NCI-H2107 treated with DMSO at 0.1 percent for 48 hours (cell line): Measurements from ENCODE around the gene APOBEC3F.
"Not testable (repeated sequence)": the region's sequence is repeated elsewhere in the genome, so short reads cannot be mapped to it uniquely, and the experiment has no call there.

Experiments used
- DNase-seq: peaks from one replicate; lab custom pipeline; 2025; ENCODE audit not compliant: unreplicated experiment; lab: John Stamatoyannopoulos, UW

Gene APOBEC3F

DNA sequence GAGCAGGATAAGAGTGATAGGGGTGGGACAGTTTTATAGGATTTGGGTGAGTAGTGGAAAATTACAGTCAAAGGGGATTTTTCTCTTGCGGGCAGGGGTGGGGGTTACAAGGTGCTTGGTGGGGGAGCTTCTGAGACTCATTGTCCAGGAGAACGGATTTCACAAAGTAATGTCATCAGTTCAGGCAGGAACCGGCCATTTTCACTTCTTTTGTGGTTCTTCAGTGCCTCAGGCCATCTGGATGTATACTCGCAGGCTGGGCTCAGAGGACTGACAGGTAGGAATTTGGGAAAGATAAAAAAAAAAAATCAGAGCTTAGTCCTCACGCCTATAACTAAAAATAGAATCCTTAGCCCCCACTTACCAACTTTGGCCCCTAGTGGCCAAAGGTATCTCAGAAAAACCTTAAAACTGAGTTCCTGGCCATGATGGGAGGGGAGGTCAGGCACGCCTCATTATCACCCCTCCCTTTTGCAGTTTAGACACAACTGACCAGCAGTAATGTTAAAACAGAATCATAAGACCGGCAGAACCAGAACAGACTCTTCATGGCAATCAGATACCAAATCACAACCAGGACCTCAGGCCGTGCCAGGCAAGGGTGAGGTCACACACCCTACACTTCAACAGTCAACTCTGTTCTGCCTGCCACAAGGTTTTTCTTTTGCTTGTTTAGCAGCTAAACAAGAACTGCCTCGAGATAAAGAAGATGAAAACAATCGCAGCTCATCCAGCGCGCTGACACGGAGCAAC, 27.5 kb downstream of the APOBEC3F start:
- DNase-seq, result no peak

DNA sequence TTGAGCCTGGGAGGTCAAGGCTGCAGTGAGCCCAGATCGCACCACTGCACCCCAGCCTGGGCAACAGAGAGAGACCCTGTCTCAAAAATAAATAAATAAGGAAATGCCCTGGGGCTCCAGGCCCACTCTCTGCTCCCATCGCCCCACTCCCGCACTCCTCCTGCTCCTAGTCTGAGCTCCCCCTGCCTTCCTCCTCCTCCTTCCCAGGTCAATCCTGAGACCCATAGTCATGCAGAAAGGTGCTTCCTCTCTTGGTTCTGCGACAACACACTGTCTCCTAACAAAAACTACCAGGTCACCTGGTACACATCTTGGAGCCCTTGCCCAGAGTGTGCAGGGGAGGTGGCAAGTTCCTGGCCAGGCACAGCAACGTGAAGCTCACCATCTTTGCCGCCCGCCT, 29.5 kb downstream of the APOBEC3F start:
- DNase-seq, result no peak

GRCh38 chr22:39072581-39072981, 31.9 kb downstream of the APOBEC3F start:
- DNase-seq, result not testable (repeated sequence)

DNA sequence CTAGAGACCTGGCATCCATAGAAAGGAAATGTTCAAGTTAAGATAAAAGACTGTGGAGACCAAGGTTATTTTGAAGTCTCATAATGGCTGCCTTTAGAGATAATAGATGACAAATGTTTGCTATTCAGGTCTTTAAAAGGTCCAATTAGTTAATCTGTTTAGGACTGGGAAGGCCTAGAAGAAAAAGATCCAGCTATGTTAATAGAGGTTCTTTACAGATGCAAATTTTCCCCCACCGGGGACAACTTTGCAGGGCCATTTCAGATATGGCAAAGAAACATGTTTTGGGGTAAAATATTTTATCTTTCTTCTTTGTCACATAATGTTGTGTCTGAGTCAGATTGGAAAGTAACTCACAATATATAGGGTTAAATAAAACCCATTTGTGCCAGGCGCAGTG, 33.3 kb downstream of the APOBEC3F start:
- DNase-seq, result no peak

GRCh38 chr22:39076155-39077025, 35.7 kb downstream of the APOBEC3F start:
- DNase-seq, result not testable (repeated sequence)

DNA sequence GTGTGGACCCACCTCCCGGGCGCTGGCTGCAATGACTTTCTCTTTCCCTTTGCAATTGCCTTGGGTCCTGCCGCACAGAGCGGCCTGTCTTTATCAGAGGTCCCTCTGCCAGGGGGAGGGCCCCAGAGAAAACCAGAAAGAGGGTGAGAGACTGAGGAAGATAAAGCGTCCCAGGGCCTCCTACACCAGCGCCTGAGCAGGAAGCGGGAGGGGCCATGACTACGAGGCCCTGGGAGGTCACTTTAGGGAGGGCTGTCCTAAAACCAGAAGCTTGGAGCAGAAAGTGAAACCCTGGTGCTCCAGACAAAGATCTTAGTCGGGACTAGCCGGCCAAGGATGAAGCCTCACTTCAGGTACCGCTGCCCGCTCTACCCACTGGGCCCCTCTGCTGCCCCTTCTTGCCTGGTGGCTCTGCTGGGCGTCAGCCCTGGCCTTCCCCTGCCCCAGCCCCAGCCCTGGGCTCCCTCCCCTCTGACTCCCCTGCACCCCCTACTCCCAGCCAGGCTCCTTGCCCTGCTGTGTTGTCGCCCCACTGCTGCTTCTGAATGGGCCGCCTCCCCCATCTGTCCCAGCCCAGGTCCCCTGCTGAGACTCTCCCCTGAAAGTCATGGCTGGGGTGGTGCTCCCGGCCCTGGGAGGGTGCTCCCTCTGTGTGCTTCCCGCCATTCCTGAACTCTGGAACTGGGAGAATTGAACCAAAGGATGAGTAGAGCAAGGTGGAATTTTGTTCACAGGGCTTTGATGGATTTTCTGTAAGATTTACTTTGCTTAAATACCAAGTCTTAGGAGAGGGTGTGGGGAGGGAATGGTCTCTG, 36.6 kb downstream of the APOBEC3F start, which contains the start of gene APOBEC3G:
TSS of gene APOBEC3G (plus strand) at position 250 of the 815 bp plus-strand sequence. CDS start at position 337, 87 bp downstream.
- DNase-seq, result not testable (repeated sequence)

GRCh38 chr22:39077912-39078311, 37.2 kb downstream of the APOBEC3F start:
- DNase-seq, result not testable (repeated sequence)

DNA sequence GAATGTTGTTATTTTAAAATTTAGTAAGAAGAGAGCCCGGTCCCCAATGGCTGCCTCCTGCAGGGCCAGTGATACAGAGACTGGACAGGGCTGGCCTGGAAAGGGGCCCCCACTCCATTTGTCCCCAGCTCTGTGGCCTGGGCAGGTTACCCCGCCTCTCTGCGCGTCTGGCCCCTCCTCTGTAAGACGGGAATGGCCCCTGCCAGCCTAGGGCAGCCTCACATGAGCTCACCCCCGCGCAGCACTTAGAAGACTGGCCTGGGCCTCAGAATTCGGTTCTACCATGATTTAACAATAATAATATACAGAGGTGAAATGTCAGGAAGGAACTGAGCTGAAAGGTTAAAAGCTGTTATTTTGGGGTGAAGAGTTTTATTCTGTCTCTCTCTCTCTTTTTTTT, 37.7 kb downstream of the APOBEC3F start:
- no peak for DNase-seq

DNA sequence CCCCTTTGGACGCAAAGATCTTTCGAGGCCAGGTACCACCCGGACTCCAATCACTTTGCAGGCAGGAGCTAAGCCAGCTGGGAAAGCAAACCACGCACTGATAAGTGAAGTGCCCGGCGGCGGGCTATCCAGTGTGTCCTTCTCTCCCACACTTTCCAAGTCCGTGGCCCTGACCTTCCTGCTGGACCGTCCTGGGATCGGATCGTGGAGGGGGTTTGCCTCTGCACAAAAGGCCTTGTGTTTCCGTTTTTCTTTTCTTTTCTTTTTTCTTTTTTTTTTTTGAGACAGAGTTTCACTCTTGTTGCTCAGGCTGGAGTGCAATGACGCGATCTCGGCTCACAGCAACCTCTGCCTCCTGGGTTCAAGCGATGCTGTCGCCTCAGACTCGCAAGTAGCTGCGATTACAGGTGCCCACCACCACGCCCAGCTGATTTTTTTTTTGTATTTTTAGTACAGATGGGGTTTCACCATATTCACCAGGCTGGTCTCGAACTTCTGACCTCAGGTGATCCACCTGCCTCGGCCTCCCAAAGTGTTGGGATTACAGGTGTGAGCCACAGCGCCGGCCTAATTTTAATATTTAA, 38.5 kb downstream of the APOBEC3F start:
- not testable (repeated sequence) for DNase-seq

- no peak for DNase-seq
Observed at GRCh38 chr22:39080052-39080762, 39.5 kb downstream of the APOBEC3F start.

DNA sequence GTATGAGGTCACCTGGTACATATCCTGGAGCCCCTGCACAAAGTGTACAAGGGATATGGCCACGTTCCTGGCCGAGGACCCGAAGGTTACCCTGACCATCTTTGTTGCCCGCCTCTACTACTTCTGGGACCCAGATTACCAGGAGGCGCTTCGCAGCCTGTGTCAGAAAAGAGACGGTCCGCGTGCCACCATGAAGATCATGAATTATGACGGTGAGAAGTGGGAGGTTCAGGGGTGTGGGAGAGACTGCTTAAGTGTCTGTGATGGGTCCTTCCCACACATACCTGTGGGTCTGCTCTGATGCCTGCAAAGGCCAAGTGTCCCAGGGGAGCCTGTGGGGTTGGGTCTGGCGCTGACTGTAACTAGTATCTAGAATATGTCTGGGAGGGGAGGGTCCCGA, 40.4 kb downstream of the APOBEC3F start:
- no peak for DNase-seq

DNA sequence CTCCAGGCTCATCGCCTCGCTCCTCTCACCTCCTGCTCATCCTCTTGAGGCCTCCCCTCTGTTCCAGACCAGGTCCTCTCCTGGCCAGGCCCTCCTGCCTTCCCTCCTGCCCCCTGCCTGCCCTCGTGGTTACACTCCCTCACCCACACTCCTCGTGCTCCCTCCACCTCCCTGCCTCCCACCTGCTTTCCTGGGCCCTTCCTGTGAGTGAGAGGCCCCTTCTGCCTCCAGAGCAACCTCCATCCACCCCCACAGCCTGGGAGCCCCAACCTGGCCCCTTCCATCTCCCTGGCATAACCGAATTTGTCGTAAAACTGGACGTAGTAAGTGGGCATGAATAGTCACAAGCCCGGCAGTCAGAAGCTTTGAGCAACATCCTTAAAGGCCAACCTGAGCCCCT, 40.9 kb downstream of the APOBEC3F start:
- no peak for DNase-seq

GRCh38 chr22:39083212-39084165, 42.8 kb downstream of the APOBEC3F start:
- no peak for DNase-seq

DNA sequence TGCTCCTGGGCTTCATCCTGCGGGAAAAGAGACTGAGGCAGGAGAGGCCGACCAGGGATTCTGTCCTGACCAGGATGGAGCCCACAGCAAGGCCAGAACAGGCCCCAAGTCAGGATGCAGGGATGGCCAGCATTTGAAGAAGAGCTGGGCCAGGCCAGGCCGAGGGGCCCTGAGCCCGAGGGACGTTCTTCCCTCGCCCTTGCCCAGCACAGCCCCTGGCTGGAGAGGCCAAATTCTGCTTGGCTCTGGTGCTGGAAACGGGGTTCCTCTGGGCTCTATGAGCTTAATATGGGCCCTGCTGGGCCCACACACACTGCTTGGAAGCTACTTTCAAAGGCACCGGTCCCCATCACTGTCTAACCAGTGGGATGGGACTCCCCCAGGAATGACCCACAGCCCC, 44.0 kb downstream of the APOBEC3F start:
- DNase-seq, result no peak

DNA sequence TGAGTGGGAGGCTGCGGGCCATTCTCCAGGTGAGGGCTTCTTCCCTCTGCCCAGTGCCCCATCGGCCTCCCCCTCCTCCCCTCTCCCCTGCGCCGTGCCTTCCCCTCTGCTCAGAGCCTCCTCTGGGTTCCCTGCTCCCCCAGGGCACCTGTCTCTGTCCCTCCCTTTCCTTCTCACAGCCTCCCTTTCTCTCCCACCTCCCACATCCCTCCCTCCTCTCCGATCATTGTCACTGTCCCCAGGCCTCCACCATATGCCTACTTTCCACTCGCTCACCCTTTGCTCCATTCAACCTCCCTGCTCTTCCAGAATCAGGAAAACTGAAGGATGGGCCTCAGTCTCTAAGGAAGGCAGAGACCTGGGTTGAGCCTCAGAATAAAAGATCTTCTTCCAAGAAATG, 46.4 kb downstream of the APOBEC3F start:
- no peak for DNase-seq

GRCh38 chr22:39087881-39088684, 47.4 kb downstream of the APOBEC3F start:
- no peak for DNase-seq

DNA sequence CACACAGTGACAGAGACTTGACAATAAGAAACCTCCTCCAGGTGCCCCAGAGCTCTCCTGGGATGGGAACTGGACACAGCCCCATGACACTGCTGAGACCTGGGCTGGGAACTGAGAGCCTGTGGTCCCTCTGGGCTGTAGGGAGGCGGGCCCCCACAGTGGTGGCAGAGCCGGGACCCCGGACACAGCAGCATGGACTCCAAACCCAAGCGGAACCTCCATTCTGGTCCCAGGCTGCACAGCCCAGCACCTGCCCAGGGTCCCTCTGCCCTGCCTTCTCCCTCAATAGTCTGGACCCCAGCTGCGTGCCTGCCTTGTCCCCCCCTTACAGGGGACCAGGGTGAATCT, 48.0 kb downstream of the APOBEC3F start:
- DNase-seq, result no peak

GRCh38 chr22:39089928-39090327, 49.3 kb downstream of the APOBEC3F start:
- DNase-seq, result no peak
